MM.1S (cell line): ENCODE measurements around the gene ABCA1.

Experiments used
- DNase-seq: peaks from one replicate; pipeline ENCODE4 v3.0.0-alpha.2; 2015
- H2AFZ ChIP-seq: fragments of 300-600 bp; sonication (generic); 2 replicates; pipeline ENCODE4 v1.6.0; 2016; ENCODE audit warnings: antibody characterized with exemption, low read length
- H3F3A ChIP-seq: fragments of 300-600 bp; sonication (generic); 2 replicates; pipeline ENCODE4 v1.6.1; 2016; ENCODE audit warnings: mild to moderate bottlenecking, antibody characterized with exemption, low read length, moderate library complexity, mixed read lengths; ENCODE audit not compliant: insufficient read depth
- H3K27ac ChIP-seq: fragments of 300-600 bp; sonication (generic); 2 replicates; pipeline ENCODE4 v1.5.1; 2016; ENCODE audit warnings: mild to moderate bottlenecking, low read length
- H3K27me3 ChIP-seq: fragments of 300-600 bp; sonication (generic); replicated peaks from 2 replicates; pipeline ENCODE4 v1.6.0; 2016; ENCODE audit warnings: low read length; ENCODE audit not compliant: insufficient read depth
- H3K36me3 ChIP-seq: fragments of 300-600 bp; sonication (generic); replicated peaks from 2 replicates; pipeline ENCODE4 v1.6.1; 2016; ENCODE audit warnings: mild to moderate bottlenecking, low read length, mixed read lengths; ENCODE audit not compliant: insufficient read depth
- H3K4me1 ChIP-seq: fragments of 300-600 bp; sonication (generic); 2 replicates; pipeline ENCODE4 v1.6.1; 2016; ENCODE audit warnings: low read length, mixed read lengths
- H3K4me2 ChIP-seq: fragments of 300-600 bp; sonication (generic); 2 replicates; pipeline ENCODE4 v1.6.0; 2016; ENCODE audit warnings: low read depth, low read length
- H3K4me3 ChIP-seq: fragments of 300-600 bp; sonication (generic); 2 replicates; pipeline ENCODE4 v1.5.1; 2016; ENCODE audit warnings: low read length, mixed read lengths
- H3K79me2 ChIP-seq: fragments of 300-600 bp; sonication (generic); 2 replicates; pipeline ENCODE4 v1.6.1; 2016; ENCODE audit warnings: mixed run types, low read length, mixed read lengths
- H3K9ac ChIP-seq: fragments of 300-600 bp; sonication (generic); 2 replicates; pipeline ENCODE4 v1.6.1; 2016; ENCODE audit warnings: low read length, mixed read lengths
- H3K9me2 ChIP-seq: fragments of 300-600 bp; sonication (generic); replicated peaks from 2 replicates; pipeline ENCODE4 v1.6.1; 2016; ENCODE audit warnings: mild to moderate bottlenecking, low read length, mixed read lengths; ENCODE audit not compliant: insufficient read depth
- H3K9me3 ChIP-seq: fragments of 300-600 bp; sonication (generic); replicated peaks from 2 replicates; pipeline ENCODE4 v1.6.1; 2016; ENCODE audit warnings: mild to moderate bottlenecking, low read length, mixed read lengths; ENCODE audit not compliant: insufficient read depth
- H4K20me1 ChIP-seq: fragments of 300-600 bp; sonication (generic); 2 replicates; pipeline ENCODE4 v1.6.1; 2016; ENCODE audit warnings: mild to moderate bottlenecking, low read length, moderate library complexity, mixed read lengths; ENCODE audit not compliant: insufficient read depth
- CTCF ChIP-seq: fragments of 300-600 bp; sonication (generic); IDR thresholded peaks from 2 replicates; pipeline ENCODE4 v1.5.1; 2016; ENCODE audit warnings: antibody characterized with exemption, low read length, mixed read lengths
- EZH2 ChIP-seq: fragments of 300-600 bp; sonication (generic); optimal IDR thresholded peaks from 2 replicates; pipeline ENCODE3; 2017; ENCODE audit warnings: low read depth, mild to moderate bottlenecking, antibody characterized with exemption, low read length, mixed read lengths
- EZH2phosphoT487 ChIP-seq: fragments of 300-600 bp; sonication (generic); IDR thresholded peaks from 2 replicates; pipeline ENCODE4 v1.6.1; 2018; ENCODE audit warnings: antibody characterized with exemption, low read length

ABCA1 gene

GRCh38 chr9:104854613-104855012 lies 73.3 kb downstream of the ABCA1 start:
- Histone ChIP-seq H4K20me1 (no peaks in the 10 kb centered on the region), H3K36me3 (no peaks in the 10 kb centered on the region), H3K79me2 (no peaks in the 10 kb centered on the region), H3K4me3 (no peak overlapping the region), H3K27me3 (no peaks in the 10 kb centered on the region), H3F3A (no peaks in the 10 kb centered on the region), H3K9me2 (no peaks in the 10 kb centered on the region), H3K27ac (no peak overlapping the region), H2AFZ (no peak overlapping the region), H3K9me3 (no peaks in the 10 kb centered on the region), H3K4me1 (0 out of 2 replicates have a peak, but pooled peaks cover 4% of the 10 kb centered on the region), H3K9ac (no peak overlapping the region), H3K4me2 (no peak overlapping the region)
- DNase-seq = no peak
- TF ChIP-seq CTCF (no peak), EZH2 (no peak), EZH2phosphoT487 (no peak)

- DNase-seq = no peak
- H3K27ac ChIP-seq = no peak overlapping the region
- H3K27me3 ChIP-seq = no peaks in the 10 kb centered on the region
- H2AFZ ChIP-seq = no peak overlapping the region
- TF ChIP-seq EZH2 (no peak), CTCF (no peak), EZH2phosphoT487 (no peak)
- H3K9me2 ChIP-seq = no peaks in the 10 kb centered on the region
- no peaks in the 10 kb centered on the region for H3K36me3 ChIP-seq
- H3K4me1 ChIP-seq = no peaks in the 10 kb centered on the region
- no peaks in the 10 kb centered on the region for H3K79me2 ChIP-seq
- no peak overlapping the region for H3K9ac ChIP-seq
- no peaks in the 10 kb centered on the region for H4K20me1 ChIP-seq
- H3K9me3 ChIP-seq = no peaks in the 10 kb centered on the region
- no peak overlapping the region for H3K4me3 ChIP-seq
- no peak overlapping the region for H3K4me2 ChIP-seq
- H3F3A ChIP-seq = no peaks in the 10 kb centered on the region
Observed at GRCh38 chr9:104853683-104854082, 74.3 kb downstream of the ABCA1 start.

DNA sequence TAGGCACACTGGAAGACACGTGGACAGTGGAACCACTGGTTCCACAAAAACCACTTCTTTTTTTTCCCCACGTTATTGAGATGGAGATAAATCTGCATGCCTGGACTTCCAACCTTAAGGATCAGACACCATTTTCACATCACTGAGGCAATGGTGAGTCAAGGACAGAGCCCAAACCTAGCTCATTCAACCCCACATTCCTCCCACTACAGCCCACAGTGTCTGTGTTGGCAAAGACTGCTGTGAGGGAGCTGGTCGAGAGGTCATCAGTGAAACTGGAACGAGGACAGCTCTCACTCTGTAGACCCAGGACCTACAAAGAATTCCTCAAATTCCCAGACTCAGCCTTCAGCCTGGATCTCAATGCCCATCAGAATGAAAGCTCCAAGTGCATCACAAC lies 74.8 kb downstream of the ABCA1 start:
- Histone ChIP-seq H3K79me2 (no peaks in the 10 kb centered on the region), H3K9ac (no peak overlapping the region), H3K36me3 (no peaks in the 10 kb centered on the region), H3F3A (no peaks in the 10 kb centered on the region), H3K4me2 (no peak overlapping the region), H3K27me3 (no peaks in the 10 kb centered on the region), H2AFZ (no peak overlapping the region), H3K4me3 (no peak overlapping the region), H3K4me1 (no peaks in the 10 kb centered on the region), H4K20me1 (no peaks in the 10 kb centered on the region), H3K27ac (no peak overlapping the region), H3K9me3 (no peaks in the 10 kb centered on the region), H3K9me2 (no peaks in the 10 kb centered on the region)
- DNase-seq = no peak
- TF ChIP-seq EZH2phosphoT487 (no peak), EZH2 (no peak), CTCF (no peak)
